ENCODE results near the gene RENBP. TPM values are rescaled to one million over a fixed set of nuclear protein-coding genes. Genes with fewer than 3 reads are reported as not detected.

RENBP gene
- total and polyA plus RNA-seq, 2 of the 13 experiments (the other 11 are each of a cell fraction or from before 2014, with no cell fraction given) = 1.4 to 2.6 TPM

GRCh38 chrX:153926858-153927671 lies 17.4 kb downstream of the RENBP start (continued):
- TF ChIP-seq ZFP90 (CRISPR knock-in tag; IDR thresholded peaks at IDR 0.05; ENCODE audit: borderline replicate concordance) (peak; percentile 22; the same call in 1 of the 2 replicates), SPEN (CRISPR knock-in tag; IDR thresholded peaks at IDR 0.05; ENCODE audit: low read depth) (0 out of 2 replicates have a peak, but pooled peaks have one; percentile 32), POGK (CRISPR knock-in tag; conservative IDR thresholded peaks at IDR 0.05) (peak; percentile 42; the same call in 1 of the 2 replicates), ZNF597 (CRISPR knock-in tag; IDR thresholded peaks at IDR 0.05) (no peak), HNF4A (CRISPR knock-in tag; IDR thresholded peaks at IDR 0.05) (peak; percentile 30; the same call in 1 of the 2 replicates), LCORL (IDR thresholded peaks at IDR 0.05) (no peak), LCORL (CRISPR knock-in tag; IDR thresholded peaks at IDR 0.05) (peak; percentile 41; the same call in 1 of the 2 replicates), MTA1 (CRISPR knock-in tag; IDR thresholded peaks at IDR 0.05; ENCODE audit: borderline replicate concordance) (peak; percentile 30; the same call in 1 of the 2 replicates), RXRB (CRISPR knock-in tag; IDR thresholded peaks at IDR 0.05; ENCODE audit: borderline replicate concordance) (peak; percentile 52; the same call in 1 of the 2 replicates), HMGXB4 (CRISPR knock-in tag; IDR thresholded peaks at IDR 0.05; ENCODE audit: borderline replicate concordance in 1 of 2, low read depth in 1 of 2) (no peak; a peak in 1 of 4 replicates), ZNF792 (CRISPR knock-in tag; IDR thresholded peaks at IDR 0.05) (no peak), NFYB (CRISPR knock-in tag; IDR thresholded peaks at IDR 0.05) (no peak), SP5 (CRISPR knock-in tag; IDR thresholded peaks at IDR 0.05; ENCODE audit: borderline replicate concordance, low read depth) (peak; percentile 71), FOXO1 (CRISPR knock-in tag; IDR thresholded peaks at IDR 0.05) (no peak), ZNF350 (CRISPR knock-in tag; IDR thresholded peaks at IDR 0.05; ENCODE audit: borderline replicate concordance, low read depth) (peak; percentile 18; the same call in 1 of the 2 replicates), RFXAP (CRISPR knock-in tag; IDR thresholded peaks at IDR 0.05; ENCODE audit: borderline replicate concordance) (0 out of 2 replicates have a peak, but pooled peaks have one; percentile 23), GLMP (CRISPR knock-in tag; IDR thresholded peaks at IDR 0.05; ENCODE audit: borderline replicate concordance) (no peak), POLR2A (IDR thresholded peaks at IDR 0.05; ENCODE audit: insufficient read depth in 1 of 2, low read depth in 2 of 2, low read length in 2 of 2) (peak in 1 of 2 experiments; percentile 48; a peak in 2 of 4 replicates), RARA (CRISPR knock-in tag; IDR thresholded peaks at IDR 0.05) (peak; percentile 86), ZNF329 (CRISPR knock-in tag; IDR thresholded peaks at IDR 0.05; ENCODE audit: low read depth) (0 out of 2 replicates have a peak, but pooled peaks have one; percentile 12), ZFX (CRISPR knock-in tag; IDR thresholded peaks at IDR 0.05; ENCODE audit: low read depth) (0 out of 2 replicates have a peak, but pooled peaks have one; percentile 40), MAZ (IDR thresholded peaks at IDR 0.05; ENCODE audit: borderline replicate concordance, low read depth, low read length) (no peak), MAZ (CRISPR knock-in tag; IDR thresholded peaks at IDR 0.05; ENCODE audit: low read depth) (peak; percentile 43; the same call in 1 of the 2 replicates)

Data from HepG2 (cell line).